T-helper 17 cell (primary cell): ENCODE data around the gene DDC. TPM values are rescaled to one million over a fixed set of nuclear protein-coding genes. Genes with fewer than 3 reads are reported as not detected.

Source experiments
- ATAC-seq: fragments of 150-1000 bp; cut with Tn5 transposase; 2 replicates; pipeline ENCODE4 v1.10.0; 2021; ENCODE audit warnings: mild to moderate bottlenecking, moderate library complexity
- DNase-seq, 3 donors: peaks; one replicate each; pipeline versions ENCODE4 v3.0.0 to v3.0.0-alpha.2; 2020 to 2021
- H3K9me3 ChIP-seq: one replicate; pipeline ENCODE4 v1.7.0; 2013; ENCODE audit warnings: low read length, mild to moderate bottlenecking; ENCODE audit not compliant: control insufficient read depth, poor library complexity, severe bottlenecking
- H3K27ac Mint-ChIP-seq: one replicate; pipeline ENCODE4 v1.8.0; 2022; ENCODE audit warnings: mild to moderate bottlenecking, moderate library complexity, mixed read lengths
- H3K27me3 Mint-ChIP-seq: one replicate; pipeline ENCODE4 v1.8.0; 2022; ENCODE audit warnings: mixed read lengths
- H3K36me3 Mint-ChIP-seq: one replicate; pipeline ENCODE4 v1.8.0; 2022; ENCODE audit warnings: low read depth, mixed read lengths
- H3K4me1 Mint-ChIP-seq: one replicate; pipeline ENCODE4 v1.8.0; 2022; ENCODE audit warnings: mild to moderate bottlenecking, mixed read lengths
- H3K4me3 Mint-ChIP-seq: one replicate; pipeline ENCODE4 v1.8.0; 2022; ENCODE audit warnings: mild to moderate bottlenecking, moderate library complexity, mixed read lengths
- total RNA-seq, 4 donors: library from RNA in 2 of 4; stranded (reverse) in 2 of 4; gene quantifications; one replicate each; pipeline ENCODE4 v1.2.3 and lab custom pipeline; 2022 to 2026

Gene DDC
- total RNA-seq (not detected), total RNA-seq (lab: John Stamatoyannopoulos, UW) (0 reads per million in 2 donors)

GRCh38 chr7:50564640-50565558 is at the start of gene DDC:
TSS of gene DDC (minus strand) at chr7:50565405. CDS start at chr7:50544085, 21,320 bp downstream.
- Mint-ChIP-seq H3K27ac (no peak within 1 kb of the TSS), H3K27me3 (peaks cover 35% of the 10 kb centered on the region), H3K36me3 (no peaks in the 10 kb centered on the region), H3K4me3 (no peak within 1 kb of the TSS), H3K4me1 (peaks cover 2% of the 10 kb centered on the region)
- DNase-seq (no peak), ATAC-seq (no peak)
- no peaks in the 10 kb centered on the region for H3K9me3 ChIP-seq

- H3K9me3 ChIP-seq: no peaks in the 10 kb centered on the region
- Mint-ChIP-seq H3K4me1 (peaks cover 27% of the 10 kb centered on the region), H3K27ac (no peak overlapping the region), H3K36me3 (no peaks in the 10 kb centered on the region), H3K27me3 (no peaks in the 10 kb centered on the region), H3K4me3 (no peak overlapping the region)
- DNase-seq: no peak
- ATAC-seq: no peak
These were observed 48.3 kb upstream of the DDC start for GRCh38 chr7:50613473-50613872.

GRCh38 chr7:50612704-50613103 is 47.5 kb upstream of the DDC start:
- Mint-ChIP-seq H3K27me3 (no peaks in the 10 kb centered on the region), H3K4me3 (no peak overlapping the region), H3K27ac (no peak overlapping the region), H3K36me3 (no peaks in the 10 kb centered on the region), H3K4me1 (peaks cover 27% of the 10 kb centered on the region)
- DNase-seq: no peak
- H3K9me3 ChIP-seq: no peaks in the 10 kb centered on the region
- no peak for ATAC-seq

GRCh38 chr7:50610521-50611277 is 45.5 kb upstream of the DDC start:
- peak overlapping the region; percentile 67 for H3K4me3 Mint-ChIP-seq
- H3K4me1 Mint-ChIP-seq: peaks cover 27% of the 10 kb centered on the region
- no peaks in the 10 kb centered on the region for H3K36me3 Mint-ChIP-seq
- no peaks in the 10 kb centered on the region for H3K27me3 Mint-ChIP-seq
- no peaks in the 10 kb centered on the region for H3K9me3 ChIP-seq
- DNase-seq: peak in 1 of 3 donors; percentile 18
- peak; percentile 90 for ATAC-seq
- H3K27ac Mint-ChIP-seq: peak overlapping the region; percentile 87

- peak; percentile 60 for ATAC-seq
- H3K27ac Mint-ChIP-seq: peak overlapping the region; percentile 91
These were observed 43.1 kb upstream of the DDC start for GRCh38 chr7:50608196-50608906.

GRCh38 chr7:50607524-50608125 is 42.4 kb upstream of the DDC start:
- Mint-ChIP-seq H3K36me3 (peaks cover 2% of the 10 kb centered on the region), H3K27ac (peak overlapping the region; percentile 91), H3K4me3 (peak overlapping the region; percentile 2), H3K4me1 (peaks cover 20% of the 10 kb centered on the region), H3K27me3 (no peaks in the 10 kb centered on the region)
- ATAC-seq (no peak), DNase-seq (no peak)
- no peaks in the 10 kb centered on the region for H3K9me3 ChIP-seq

More at GRCh38 chr7:50608196-50608906, 43.1 kb upstream of the DDC start:
- peaks cover 20% of the 10 kb centered on the region for H3K4me1 Mint-ChIP-seq
- no peaks in the 10 kb centered on the region for H3K9me3 ChIP-seq
- H3K27me3 Mint-ChIP-seq: no peaks in the 10 kb centered on the region
- DNase-seq: no peak
- no peaks in the 10 kb centered on the region for H3K36me3 Mint-ChIP-seq
- peak overlapping the region; percentile 37 for H3K4me3 Mint-ChIP-seq

GRCh38 chr7:50605059-50605458 is 39.9 kb upstream of the DDC start:
- DNase-seq: no peak
- Mint-ChIP-seq H3K36me3 (peaks cover 5% of the 10 kb centered on the region), H3K4me1 (peaks cover 11% of the 10 kb centered on the region), H3K27ac (no peak overlapping the region), H3K4me3 (no peak overlapping the region), H3K27me3 (peaks cover 5% of the 10 kb centered on the region)
- ATAC-seq: no peak
- H3K9me3 ChIP-seq: no peaks in the 10 kb centered on the region

- DNase-seq (no peak), ATAC-seq (no peak)
- peaks cover 5% of the 10 kb centered on the region for H3K27me3 Mint-ChIP-seq
- H3K9me3 ChIP-seq: no peaks in the 10 kb centered on the region
- no peak overlapping the region for H3K4me3 Mint-ChIP-seq
- H3K4me1 Mint-ChIP-seq: peaks cover 8% of the 10 kb centered on the region
- H3K36me3 Mint-ChIP-seq: peaks cover 7% of the 10 kb centered on the region
- no peak overlapping the region for H3K27ac Mint-ChIP-seq
These were observed 38.1 kb upstream of the DDC start for GRCh38 chr7:50603287-50603686.

GRCh38 chr7:50599385-50599784 is 34.2 kb upstream of the DDC start:
- no peak for ATAC-seq
- Mint-ChIP-seq H3K27me3 (peaks cover 5% of the 10 kb centered on the region), H3K4me1 (peaks cover 18% of the 10 kb centered on the region), H3K27ac (no peak overlapping the region), H3K36me3 (peaks cover 7% of the 10 kb centered on the region), H3K4me3 (no peak overlapping the region)
- no peaks in the 10 kb centered on the region for H3K9me3 ChIP-seq
- no peak for DNase-seq

- ATAC-seq: no peak
- DNase-seq: no peak
- H3K4me3 Mint-ChIP-seq: no peak overlapping the region
- H3K27ac Mint-ChIP-seq: no peak overlapping the region
- H3K4me1 Mint-ChIP-seq: peaks cover 21% of the 10 kb centered on the region
- H3K36me3 Mint-ChIP-seq: peaks cover 7% of the 10 kb centered on the region
- H3K9me3 ChIP-seq: no peaks in the 10 kb centered on the region
- H3K27me3 Mint-ChIP-seq: peaks cover 5% of the 10 kb centered on the region
These were observed 33.5 kb upstream of the DDC start for GRCh38 chr7:50598460-50599343.

- Mint-ChIP-seq H3K4me1 (peaks cover 18% of the 10 kb centered on the region), H3K36me3 (peaks cover 5% of the 10 kb centered on the region), H3K27ac (peak overlapping the region; percentile 14), H3K27me3 (peaks cover 7% of the 10 kb centered on the region), H3K4me3 (no peak overlapping the region)
- no peak for DNase-seq
- no peaks in the 10 kb centered on the region for H3K9me3 ChIP-seq
- no peak for ATAC-seq
These were observed 31.3 kb upstream of the DDC start for GRCh38 chr7:50596484-50596883.
